Heart left ventricle (tissue), 16 donors: ENCODE data around the gene LRMDA. TPM values are rescaled to one million over a fixed set of nuclear protein-coding genes. Genes with fewer than 3 reads are reported as not detected.

Experiments used
- ATAC-seq, 4 donors: fragments of 200-7000 bp; cut with Tn5 transposase; one replicate each; pipeline ENCODE4 v1.9.1; 2020 to 2022; ENCODE audit warnings: moderate library complexity in 4 of 4, mild to moderate bottlenecking in 3 of 4, moderate number of reproducible peaks in 1 of 4
- DNase-seq, 5 donors: peaks; one replicate each; pipeline ENCODE4 v3.0.0-alpha.2; 2020
- H3K27ac ChIP-seq, 12 donors: fragments of 200-600 bp; sonication (generic) in 4 of 12; one replicate each; pipeline versions ENCODE4 v1.5.0 to v1.8.0; 2016 to 2022; ENCODE audit warnings: mild to moderate bottlenecking in 2 of 12
- H3K27me3 ChIP-seq, 9 donors: fragments of 200-600 bp; sonication (generic) in 2 of 9; one replicate each; pipeline versions ENCODE4 v1.5.1 to v1.8.0; 2016 to 2022; ENCODE audit warnings: mild to moderate bottlenecking in 3 of 9
- H3K36me3 ChIP-seq, 9 donors: fragments of 200-600 bp; sonication (generic) in 2 of 9; one replicate each; pipeline versions ENCODE4 v1.5.0 to v1.8.0; 2018 to 2022; ENCODE audit warnings: mild to moderate bottlenecking in 2 of 9
- H3K4me1 ChIP-seq, 12 donors: fragments of 200-600 bp; sonication (generic) in 4 of 12; one replicate each; pipeline versions ENCODE4 v1.5.0 to v1.8.0; 2016 to 2022; ENCODE audit warnings: mild to moderate bottlenecking in 3 of 12
- H3K4me3 ChIP-seq, 12 donors: fragments of 200-600 bp; sonication (generic) in 4 of 12; one replicate each; pipeline versions ENCODE4 v1.5.0 to v1.8.0; 2017 to 2022; ENCODE audit warnings: mild to moderate bottlenecking in 9 of 12, moderate library complexity in 4 of 12
- H3K9me3 ChIP-seq, 12 donors: fragments of 200-600 bp; sonication (generic) in 4 of 12; one replicate each; pipeline versions ENCODE4 v1.5.0 to v1.8.0; 2016 to 2022; ENCODE audit warnings: mild to moderate bottlenecking in 1 of 12
- POLR2A ChIP-seq, 2 donors: fragments of 450-650 bp; IDR thresholded peaks; one replicate each; pipeline ENCODE4 v1.6.1; 2017; ENCODE audit warnings: antibody characterized with exemption in 2 of 2, mild to moderate bottlenecking in 2 of 2, moderate library complexity in 2 of 2
- WGBS, 4 donors: extraction: QIAGEN DNeasy Blood & Tissue Kit in 2 of 4; methylation state at CpG; one replicate each; pipeline versions ENCODE4 v1.1.5 to v1.1.7; 2013 to 2018; 5-methylcytosine and 5-hydroxymethylcytosine counted together
- intact Hi-C, 10 donors: fragments of 100-400 bp; cut with DNase I; formaldehyde crosslinking; loops; one replicate each; pipeline versions ENCODE4 v1.11.1 to v1.14.2; 2022
- polyA plus RNA-seq, 2 donors: library from polyadenylated mRNA; stranded (reverse); fragments of 200-250 nt; gene quantifications; one replicate each; pipeline ENCODE4 v1.2.3, GENCODE V29; 2013
- total RNA-seq, 9 donors: library from RNA; depleted of rRNA in 2 of 9; stranded (reverse); fragments of >200 nt in 2 of 9; fragmentation: NEBNext Ultra II Directional in 3 of 9; extraction: Animal tissue kit (Norgen Biotek cat#: 25700) in 3 of 9; gene quantifications; one replicate each; pipeline versions ENCODE4 v1.1.0 to v1.2.4, GENCODE V29; 2016 to 2023
- TF ChIP-seq, protein P1 (sequence below), 12 donors: fragments of 200-600 bp; sonication (generic) in 4 of 12; IDR thresholded peaks; one replicate each; pipeline versions ENCODE4 v1.5.0 to v1.8.0; 2018 to 2022; ENCODE audit warnings: antibody characterized with exemption in 12 of 12, mild to moderate bottlenecking in 5 of 12
- donor health status: ischemic (EF 13 %, LVEDD 7.1; RV severe dilation, severe dysfunction).
- donor health status: healthy with polysubstance abuse.
- donor health status: DM: no; HTN: yes; CAD: no.
- donor health status: DM: no; HTN: no; CAD: no.
- donor health status: ischemic (EF 25% LVEDD 6.9; RV normal size, moderate dysfunction).
- donor health status: ischemic (EF 25% LVEDD 5.7; RV mildly dilated, moderate dysfunction).
- donor health status: healthy.
- donor health status: DM: yes; HTN: yes; CAD: no.
- donor health status: ischemic (EF 35%, LVEDD 5.7; RV mildly dilated, moderate dysfunction).
- donor health status: nonischemic (EF 11% LVEDD 7.7; RV severe dilation, severe dysfunction).
- donor health status: DM: yes; HTN: yes; CAD: no.
- donor health status: PGD.
- donor health status: ischemic (EF 29% LVEDD 5.4; RV normal size, mild dysfunction).
- donor health status: nonischemic (EF 23%, LVEDD 6.1; RV moderate dilation, normal function).

Gene LRMDA
- total and polyA plus RNA-seq, 11 donors = 2.4 to 34.4 (median 14.9) TPM

DNA sequence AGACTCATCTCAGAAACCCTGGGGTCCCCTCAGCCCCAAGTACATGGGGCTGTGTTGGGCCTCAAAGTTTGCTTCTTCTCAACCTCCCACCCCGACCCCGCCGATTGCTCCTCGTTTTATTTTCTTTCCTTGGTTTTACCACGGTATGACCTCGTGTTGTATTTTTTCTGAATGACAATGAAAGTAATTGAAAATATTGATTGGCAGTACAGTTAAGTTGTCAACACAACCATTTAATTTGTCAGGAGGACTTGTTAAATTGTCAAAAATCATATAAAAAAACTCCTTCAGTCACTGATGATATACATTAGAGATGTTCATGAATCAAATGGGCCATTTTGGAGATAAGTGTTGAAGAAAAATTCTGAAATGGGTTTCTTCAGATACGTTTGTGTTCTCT is 520.7 kb downstream of the LRMDA start:
- TF ChIP-seq POLR2A (IDR thresholded peaks at IDR 0.05) = no peak
- TF ChIP-seq, protein P1, sequence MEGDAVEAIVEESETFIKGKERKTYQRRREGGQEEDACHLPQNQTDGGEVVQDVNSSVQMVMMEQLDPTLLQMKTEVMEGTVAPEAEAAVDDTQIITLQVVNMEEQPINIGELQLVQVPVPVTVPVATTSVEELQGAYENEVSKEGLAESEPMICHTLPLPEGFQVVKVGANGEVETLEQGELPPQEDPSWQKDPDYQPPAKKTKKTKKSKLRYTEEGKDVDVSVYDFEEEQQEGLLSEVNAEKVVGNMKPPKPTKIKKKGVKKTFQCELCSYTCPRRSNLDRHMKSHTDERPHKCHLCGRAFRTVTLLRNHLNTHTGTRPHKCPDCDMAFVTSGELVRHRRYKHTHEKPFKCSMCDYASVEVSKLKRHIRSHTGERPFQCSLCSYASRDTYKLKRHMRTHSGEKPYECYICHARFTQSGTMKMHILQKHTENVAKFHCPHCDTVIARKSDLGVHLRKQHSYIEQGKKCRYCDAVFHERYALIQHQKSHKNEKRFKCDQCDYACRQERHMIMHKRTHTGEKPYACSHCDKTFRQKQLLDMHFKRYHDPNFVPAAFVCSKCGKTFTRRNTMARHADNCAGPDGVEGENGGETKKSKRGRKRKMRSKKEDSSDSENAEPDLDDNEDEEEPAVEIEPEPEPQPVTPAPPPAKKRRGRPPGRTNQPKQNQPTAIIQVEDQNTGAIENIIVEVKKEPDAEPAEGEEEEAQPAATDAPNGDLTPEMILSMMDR (IDR thresholded peaks at IDR 0.05) = no peak
- H3K9me3 ChIP-seq = no peaks in the 10 kb centered on the region
- DNase-seq = no peak
- no peak overlapping the region for H3K4me3 ChIP-seq
- no peak for ATAC-seq
- no peak overlapping the region for H3K27ac ChIP-seq
- H3K27me3 ChIP-seq = no peaks in the 10 kb centered on the region
- H3K4me1 ChIP-seq = peaks cover 0 to 17% (median 0%) of the 10 kb centered on the region in 12 donors
- WGBS, 4 donors = 91 to 94% (median 93%) methylated on average over 7 of the region's 7 CpGs
- no peaks in the 10 kb centered on the region for H3K36me3 ChIP-seq
- intact Hi-C loops = no loop called here

DNA sequence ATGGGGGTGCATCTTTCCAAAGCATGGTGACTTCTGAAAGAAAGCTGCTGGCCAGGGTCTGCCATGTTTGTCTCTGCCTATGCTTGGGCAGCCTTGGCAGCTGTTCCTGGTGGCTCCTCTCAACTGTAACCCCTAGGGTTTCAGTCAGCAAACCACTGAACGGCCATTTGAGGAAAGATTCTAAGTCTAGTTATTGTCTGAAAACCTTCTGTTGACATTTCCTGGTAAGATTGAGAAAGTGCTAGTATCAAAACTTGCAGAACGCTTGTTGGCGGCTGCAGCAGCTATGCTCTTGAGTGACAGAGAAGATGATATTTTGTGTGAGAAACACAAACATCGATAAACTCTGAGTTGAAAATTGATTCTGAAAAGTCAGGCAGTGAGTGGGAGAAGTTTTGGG is 523.1 kb downstream of the LRMDA start:
- ATAC-seq (no peak), DNase-seq (no peak)
- H3K4me3 ChIP-seq = no peak overlapping the region
- intact Hi-C loops = no loop called here
- H3K27ac ChIP-seq = no peak overlapping the region
- H3K4me1 ChIP-seq = peaks cover 0 to 21% (median 0%) of the 10 kb centered on the region in 12 donors
- H3K27me3 ChIP-seq = no peaks in the 10 kb centered on the region
- H3K36me3 ChIP-seq = no peaks in the 10 kb centered on the region
- 67 to 80% (median 77%) methylated on average over 4 of the region's 4 CpGs for WGBS, 4 donors
- no peaks in the 10 kb centered on the region for H3K9me3 ChIP-seq
- no peak for TF ChIP-seq POLR2A (IDR thresholded peaks at IDR 0.05)
- TF ChIP-seq, protein P1 (IDR thresholded peaks at IDR 0.05) = no peak

DNA sequence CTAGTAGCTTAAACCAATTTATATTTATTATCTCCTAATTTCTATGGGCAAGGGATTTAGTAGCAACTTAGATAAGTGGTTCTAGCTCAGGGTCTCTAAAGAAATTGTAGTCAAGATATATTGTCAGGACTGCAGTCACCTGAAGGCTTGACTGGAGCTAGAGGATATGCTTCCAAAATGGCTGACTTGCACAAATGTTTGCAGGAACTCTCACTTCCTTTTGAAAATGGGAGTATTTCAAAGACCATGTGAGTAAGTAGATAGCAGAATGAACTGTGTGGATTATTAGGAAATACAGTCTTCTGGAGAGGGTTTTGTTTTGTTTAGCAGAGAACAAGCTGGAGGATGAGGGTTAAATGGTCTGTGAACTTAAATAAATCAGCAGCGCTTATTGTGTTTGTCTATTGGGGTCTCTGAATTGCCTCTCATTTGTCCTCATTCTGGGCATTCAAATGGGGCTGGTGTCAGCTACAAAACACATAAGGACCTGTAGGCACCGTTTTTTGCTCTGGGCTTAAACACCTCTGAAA is 524.6 kb downstream of the LRMDA start:
- Histone ChIP-seq H3K27ac (peak overlapping the region in 1 of 12 donors; percentile 33), H3K4me1 (peaks cover 0 to 28% (median 0%) of the 10 kb centered on the region in 12 donors), H3K9me3 (no peaks in the 10 kb centered on the region), H3K27me3 (no peaks in the 10 kb centered on the region), H3K36me3 (no peaks in the 10 kb centered on the region), H3K4me3 (no peak overlapping the region)
- DNase-seq (no peak), ATAC-seq (no peak)
- intact Hi-C loops = no loop called here
- 94 to 95% (median 94%) methylated on average over 2 of the region's 2 CpGs for WGBS, 4 donors
- TF ChIP-seq, protein P1 (IDR thresholded peaks at IDR 0.05) = no peak
- TF ChIP-seq POLR2A (IDR thresholded peaks at IDR 0.05) = no peak

DNA sequence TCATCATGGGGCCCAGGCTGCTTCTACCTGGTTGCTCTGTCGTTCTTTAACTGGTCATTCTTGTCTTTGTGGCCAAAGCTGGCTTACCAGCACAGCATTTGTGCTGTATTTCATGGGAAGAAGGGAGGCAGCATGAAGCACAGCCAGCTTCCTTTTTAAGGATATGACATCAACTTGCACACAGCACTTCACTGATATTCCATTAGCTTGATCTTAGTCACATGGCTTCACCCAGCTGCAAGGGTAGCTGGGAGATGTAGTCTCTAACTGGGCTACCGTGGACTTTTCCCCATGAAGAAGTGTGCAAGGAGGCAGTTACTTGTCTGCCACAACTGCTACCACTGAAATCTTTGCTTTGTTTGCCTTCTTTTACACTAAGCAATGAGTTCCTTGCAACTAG is 525.2 kb downstream of the LRMDA start:
- peaks cover 0 to 28% (median 0%) of the 10 kb centered on the region in 12 donors for H3K4me1 ChIP-seq
- H3K27me3 ChIP-seq = no peaks in the 10 kb centered on the region
- no peaks in the 10 kb centered on the region for H3K36me3 ChIP-seq
- no peak for DNase-seq
- H3K27ac ChIP-seq = peak overlapping the region in 1 of 12 donors; percentile 33
- H3K9me3 ChIP-seq = no peaks in the 10 kb centered on the region
- 92 to 97% (median 97%) methylated on average over 2 of the region's 2 CpGs for WGBS, 4 donors
- ATAC-seq = peak in 3 of 4 donors; percentile 72 to 82 (median 73)
- no peak for TF ChIP-seq POLR2A (IDR thresholded peaks at IDR 0.05)
- TF ChIP-seq, protein P1 (IDR thresholded peaks at IDR 0.05) = no peak
- intact Hi-C loops = no loop called here
- no peak overlapping the region for H3K4me3 ChIP-seq
